Activated CD8-positive, alpha-beta memory T cell treated with anti-CD3 and anti-CD28 coated beads for 36 hours (primary cell): ENCODE measurements around the gene RASAL1. TPM values are rescaled to one million over a fixed set of nuclear protein-coding genes. Genes with fewer than 3 reads are reported as not detected.

ENCODE experiments used
- CTCF ChIA-PET: fragments of 350-600 bp; sonication (Branson Sonifier 250); formaldehyde crosslinking; loops from one replicate; lab custom pipeline; 2021; ENCODE audit warnings: antibody characterized with exemption; lab: Charles Lee
- POLR2A ChIA-PET: fragments of 350-600 bp; sonication (Branson Sonifier 250); formaldehyde crosslinking; loops from one replicate; lab custom pipeline; 2021; ENCODE audit warnings: antibody characterized with exemption; lab: Charles Lee
- total RNA-seq, 2 experiments: library from RNA; stranded (reverse); gene quantifications; one replicate each; pipeline ENCODE4 v1.2.3, GENCODE V29; 2021

Gene RASAL1
- total RNA-seq, 2 experiments from 2014 or later: 0.19 TPM

GRCh38 chr12:113165521-113166450 is 30.2 kb upstream of the RASAL1 start:
- CTCF ChIA-PET: no interaction called here

GRCh38 chr12:113164014-113164413 is 28.5 kb upstream of the RASAL1 start:
- ChIA-PET CTCF (no interaction called here), POLR2A (no interaction called here)

More at GRCh38 chr12:113165521-113166450, 30.2 kb upstream of the RASAL1 start:
- POLR2A ChIA-PET: interaction anchor here (1.1 kb wide), 1 partner anchor 18 kb away, joined by 3 read pairs; no protein-coding TSS in a partner anchor

- CTCF ChIA-PET: interaction anchor here (0.9 kb wide), 1 partner anchor 12 kb away, joined by 3 read pairs; no protein-coding TSS in a partner anchor
- POLR2A ChIA-PET: no interaction called here
Observed at GRCh38 chr12:113163030-113163360, 27.4 kb upstream of the RASAL1 start.

GRCh38 chr12:113162102-113163029 is 26.8 kb upstream of the RASAL1 start:
- CTCF ChIA-PET: interaction anchor here (0.9 kb wide), 1 partner anchor 12 kb away, joined by 3 read pairs; no protein-coding TSS in a partner anchor
- POLR2A ChIA-PET: no interaction called here

GRCh38 chr12:113161415-113162016 is 26.0 kb upstream of the RASAL1 start:
- POLR2A ChIA-PET: no interaction called here
- CTCF ChIA-PET: no interaction called here

GRCh38 chr12:113159937-113160336 is 24.4 kb upstream of the RASAL1 start:
- ChIA-PET CTCF (interaction anchor here (0.7 to 1.6 kb wide), 2 partner anchors 17 to 62 kb away, joined by 3 to 4 read pairs; no protein-coding TSS in a partner anchor), POLR2A (no interaction called here)

GRCh38 chr12:113158439-113159203 is 23.1 kb upstream of the RASAL1 start:
- CTCF ChIA-PET: interaction anchor here (0.6 to 1.9 kb wide), 3 partner anchors 16 to 110 kb away, joined by 3 to 8 read pairs (median 4); no protein-coding TSS in a partner anchor
- POLR2A ChIA-PET: no interaction called here

GRCh38 chr12:113157218-113157859 is 21.8 kb upstream of the RASAL1 start:
- CTCF ChIA-PET: interaction anchor here (0.5 to 1.9 kb wide), 2 partner anchors 17 to 40 kb away, joined by 3 to 8 read pairs; no protein-coding TSS in a partner anchor
- POLR2A ChIA-PET: no interaction called here

GRCh38 chr12:113155646-113156045 is 20.1 kb upstream of the RASAL1 start:
- POLR2A ChIA-PET: no interaction called here

GRCh38 chr12:113155060-113155459 is 19.5 kb upstream of the RASAL1 start:
- POLR2A ChIA-PET: no interaction called here
- CTCF ChIA-PET: interaction anchor here (0.6 kb wide), 1 partner anchor 34 kb away, joined by 4 read pairs; no protein-coding TSS in a partner anchor

More at GRCh38 chr12:113155646-113156045, 20.1 kb upstream of the RASAL1 start:
- CTCF ChIA-PET: no interaction called here

- CTCF ChIA-PET: interaction anchor here (0.6 to 1.2 kb wide), 2 partner anchors 19 to 34 kb away, joined by 4 to 5 read pairs; no protein-coding TSS in a partner anchor
- POLR2A ChIA-PET: no interaction called here
Observed at GRCh38 chr12:113154351-113154973, 18.9 kb upstream of the RASAL1 start.

GRCh38 chr12:113152835-113153814 is 17.6 kb upstream of the RASAL1 start:
- POLR2A ChIA-PET: interaction anchor here (0.6 to 0.7 kb wide), 2 partner anchors 18 to 105 kb away, joined by 4 to 10 read pairs; partner anchors contain the start of gene RASAL1
- CTCF ChIA-PET: interaction anchor here (0.7 to 1.9 kb wide), 8 partner anchors 10 to 160 kb away, joined by 3 to 10 read pairs (median 3); partner anchors contain the start of gene RASAL1

- ChIA-PET CTCF (interaction anchor here (1.0 to 1.9 kb wide), 3 partner anchors 15 to 159 kb away, joined by 3 to 10 read pairs (median 6); partner anchors contain the start of gene RASAL1), POLR2A (interaction anchor here (0.7 kb wide), 1 partner anchor 17 kb away, joined by 10 read pairs; the partner anchor contains the start of gene RASAL1)
Observed at GRCh38 chr12:113152196-113152834, 16.8 kb upstream of the RASAL1 start.

GRCh38 chr12:113151655-113152054 is 16.1 kb upstream of the RASAL1 start:
- POLR2A ChIA-PET: no interaction called here
- CTCF ChIA-PET: no interaction called here
